Kidney tubule cell (primary cell): Measurements from ENCODE around the gene INS.

Source experiments
- DNase-seq: peaks from one replicate; pipeline ENCODE4 v3.0.0-alpha.2; 2018; ENCODE audit warnings: low spot score

Gene INS

DNA sequence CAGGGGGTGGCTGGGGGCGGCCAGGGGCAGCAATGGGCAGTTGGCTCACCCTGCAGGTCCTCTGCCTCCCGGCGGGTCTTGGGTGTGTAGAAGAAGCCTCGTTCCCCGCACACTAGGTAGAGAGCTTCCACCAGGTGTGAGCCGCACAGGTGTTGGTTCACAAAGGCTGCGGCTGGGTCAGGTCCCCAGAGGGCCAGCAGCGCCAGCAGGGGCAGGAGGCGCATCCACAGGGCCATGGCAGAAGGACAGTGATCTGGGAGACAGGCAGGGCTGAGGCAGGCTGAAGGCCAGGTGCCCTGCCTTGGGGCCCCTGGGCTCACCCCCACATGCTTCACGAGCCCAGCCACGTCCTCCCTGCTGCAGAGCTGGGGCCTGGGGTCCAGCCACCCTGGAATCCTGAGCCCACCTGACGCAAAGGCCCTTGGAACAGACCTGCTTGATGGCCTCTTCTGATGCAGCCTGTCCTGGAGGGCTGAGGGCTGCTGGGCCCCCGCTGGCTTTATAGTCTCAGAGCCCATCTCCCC lies at the start of gene INS:
Gene INS, minus strand, starts transcription at position 474 of the 524 bp plus-strand sequence. Its CDS starts 238 bp downstream, at position 236.
- no peak for DNase-seq

- no peak for DNase-seq
Measured at GRCh38 chr11:2210366-2211112, 49.5 kb upstream of the INS start.

GRCh38 chr11:2209900-2210321 lies 48.9 kb upstream of the INS start:
- DNase-seq: no peak

- DNase-seq: no peak
Measured at GRCh38 chr11:2209370-2209801, 48.4 kb upstream of the INS start.

- peak; percentile 55 for DNase-seq
Measured at GRCh38 chr11:2208691-2209369, 47.8 kb upstream of the INS start.

DNA sequence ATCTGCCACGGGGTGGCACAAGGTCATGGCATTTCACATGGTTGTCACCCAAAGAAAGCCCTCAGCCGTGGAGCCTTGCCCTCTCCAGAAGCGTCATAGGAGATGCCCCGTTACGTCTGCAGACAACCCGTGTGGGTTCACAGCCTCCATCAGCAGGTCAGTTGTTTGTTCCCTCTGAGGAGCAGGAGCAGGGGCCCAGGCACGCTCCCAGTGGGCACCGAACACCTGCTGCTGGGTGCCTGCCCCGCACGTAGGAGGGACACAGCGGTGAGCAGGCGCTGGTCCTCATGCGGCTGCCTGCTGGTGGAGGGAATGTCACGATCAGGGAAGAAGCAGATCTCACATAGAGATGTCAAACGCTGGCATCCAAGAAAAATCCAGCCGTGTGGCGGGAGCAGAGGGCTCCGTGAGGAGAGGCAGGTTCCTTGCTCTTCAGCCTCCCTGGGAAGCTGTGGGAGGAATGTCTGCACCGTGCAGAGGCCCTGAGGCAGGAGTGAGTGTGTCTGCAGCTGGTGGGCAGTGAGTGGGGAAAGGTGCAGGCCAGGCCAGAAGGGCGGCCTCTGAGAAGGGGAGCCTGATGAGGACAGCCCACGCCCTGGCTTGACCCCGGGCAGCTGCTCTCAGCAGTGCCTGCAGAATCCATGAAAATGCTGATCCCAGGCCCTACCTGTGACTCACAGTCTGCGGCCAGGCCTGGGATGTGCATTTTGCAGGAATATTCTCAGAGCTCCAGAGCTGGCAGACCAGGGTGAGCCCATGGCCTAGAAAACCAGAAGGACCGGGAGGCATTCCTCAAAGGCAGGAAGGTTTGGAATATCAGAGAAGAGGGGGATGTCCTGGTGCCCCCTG lies 47.0 kb upstream of the INS start:
- DNase-seq: peak; percentile 11

DNA sequence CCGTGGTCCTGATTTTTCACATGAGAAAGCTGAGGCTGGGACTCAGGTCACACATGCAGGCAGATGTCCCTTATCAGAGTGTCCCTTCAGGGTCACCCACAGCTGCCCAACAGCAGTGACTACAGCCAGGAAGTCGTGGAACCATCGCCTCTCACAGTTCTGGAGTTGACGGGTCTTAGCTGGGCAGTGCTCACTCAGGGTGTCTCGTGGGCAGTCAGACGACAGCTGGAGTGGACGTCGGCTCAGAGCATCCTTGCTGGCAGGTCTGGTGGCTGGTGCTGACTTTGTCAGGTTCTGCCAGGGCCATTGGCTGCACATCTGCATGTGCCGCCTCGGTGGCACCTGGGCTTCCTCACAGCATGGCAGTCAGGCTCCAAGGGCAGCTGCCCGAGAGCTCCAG lies 46.2 kb upstream of the INS start:
- DNase-seq: no peak

DNA sequence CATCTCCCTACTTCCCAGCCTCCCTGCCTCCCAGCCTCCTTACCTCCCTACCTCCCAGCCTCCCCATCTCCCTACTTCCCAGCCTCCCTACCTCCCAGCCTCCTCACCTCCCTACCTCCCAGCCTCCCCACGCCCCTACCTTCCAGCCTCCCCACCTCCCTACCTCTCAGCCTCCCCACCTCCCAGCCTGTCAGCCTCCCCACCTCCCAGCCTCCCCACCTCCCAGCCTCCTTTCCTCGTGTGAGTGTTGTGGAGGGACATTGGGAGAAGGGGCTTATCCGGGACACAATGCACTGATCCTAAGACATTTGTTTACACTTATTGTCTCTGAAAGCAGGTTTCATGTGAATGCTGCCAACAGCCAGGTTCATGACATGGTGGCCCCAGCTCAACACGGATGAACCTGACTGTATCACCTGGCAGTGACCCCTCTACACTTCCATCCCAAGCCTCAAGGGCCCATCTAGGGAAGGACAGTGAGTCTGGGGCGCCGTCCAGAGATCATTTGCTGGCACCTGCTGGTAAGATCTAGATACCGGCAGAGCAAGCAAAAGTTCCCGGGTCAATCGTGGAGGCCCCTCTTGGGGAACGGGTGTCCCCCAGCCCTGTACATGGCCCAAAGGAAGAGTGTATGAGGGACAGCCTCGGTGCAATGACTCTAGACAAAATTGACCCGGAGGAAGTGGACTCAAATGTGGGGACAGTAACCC lies 45.1 kb upstream of the INS start:
- no peak for DNase-seq

DNA sequence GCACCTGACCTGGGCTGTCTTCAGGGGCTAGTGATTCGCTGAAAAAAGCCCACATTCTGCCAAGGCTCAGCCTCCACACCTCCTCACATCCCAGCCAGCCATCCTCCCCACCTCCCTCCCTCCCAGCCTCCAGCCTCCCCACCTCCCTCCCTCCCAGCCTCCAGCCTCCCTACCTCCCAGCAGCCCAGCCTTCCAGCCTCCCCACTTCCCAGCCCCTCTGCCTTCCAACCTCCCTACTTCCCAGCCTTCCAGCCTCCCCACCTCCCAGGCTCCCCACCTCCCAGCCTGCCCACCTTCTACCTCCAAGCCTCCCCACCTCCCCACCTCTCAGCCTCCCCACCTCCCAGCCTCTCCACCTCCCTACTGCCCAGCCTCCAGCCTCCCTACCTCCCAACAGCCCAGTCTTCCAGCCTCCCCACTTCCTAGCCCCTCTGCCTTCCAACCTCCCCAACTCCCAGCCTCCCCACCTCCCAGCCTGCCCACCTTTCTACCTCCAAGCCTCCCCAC lies 44.3 kb upstream of the INS start:
- no peak for DNase-seq

DNA sequence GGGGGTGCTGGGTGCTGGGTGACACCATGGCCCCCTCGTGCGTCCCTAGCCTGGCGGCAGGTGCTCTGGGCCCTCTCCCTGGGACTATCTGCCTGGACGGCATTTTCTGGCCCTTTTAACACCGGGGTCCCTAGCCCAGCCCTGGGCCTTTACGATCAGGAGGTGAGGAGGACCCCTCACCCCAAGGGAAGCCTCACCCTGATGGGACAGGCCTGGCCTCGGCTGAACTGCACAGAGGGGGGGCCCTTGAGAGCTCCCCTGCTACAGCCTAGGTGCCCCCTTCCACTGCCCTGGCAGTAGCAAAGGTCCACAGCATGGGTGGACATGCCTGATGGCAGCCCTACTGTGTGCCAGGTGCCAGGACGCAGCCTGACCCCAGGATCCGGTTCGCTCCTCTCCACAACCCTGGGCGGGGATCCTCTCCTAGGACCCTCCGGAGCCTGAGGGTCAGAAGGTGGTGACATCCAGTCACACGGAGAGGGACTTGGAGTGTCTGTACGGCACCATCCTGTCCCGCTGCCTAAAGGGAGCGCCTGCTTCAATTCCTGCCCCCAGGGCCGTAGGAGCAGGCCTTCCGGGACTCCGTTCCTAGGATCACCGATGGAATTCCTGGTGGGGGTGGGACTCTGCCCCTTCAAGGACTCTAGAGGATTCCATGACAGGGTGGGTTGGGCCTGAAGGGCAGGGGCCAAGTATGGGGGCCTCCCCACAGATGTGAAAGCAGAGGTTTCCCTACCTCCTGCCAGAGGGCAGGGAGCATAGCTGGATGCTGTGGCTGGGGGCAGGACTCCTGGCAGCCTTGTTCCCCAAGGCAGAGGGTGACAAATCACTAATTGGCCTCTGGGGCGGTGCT lies 43.6 kb upstream of the INS start:
- DNase-seq: no peak

DNA sequence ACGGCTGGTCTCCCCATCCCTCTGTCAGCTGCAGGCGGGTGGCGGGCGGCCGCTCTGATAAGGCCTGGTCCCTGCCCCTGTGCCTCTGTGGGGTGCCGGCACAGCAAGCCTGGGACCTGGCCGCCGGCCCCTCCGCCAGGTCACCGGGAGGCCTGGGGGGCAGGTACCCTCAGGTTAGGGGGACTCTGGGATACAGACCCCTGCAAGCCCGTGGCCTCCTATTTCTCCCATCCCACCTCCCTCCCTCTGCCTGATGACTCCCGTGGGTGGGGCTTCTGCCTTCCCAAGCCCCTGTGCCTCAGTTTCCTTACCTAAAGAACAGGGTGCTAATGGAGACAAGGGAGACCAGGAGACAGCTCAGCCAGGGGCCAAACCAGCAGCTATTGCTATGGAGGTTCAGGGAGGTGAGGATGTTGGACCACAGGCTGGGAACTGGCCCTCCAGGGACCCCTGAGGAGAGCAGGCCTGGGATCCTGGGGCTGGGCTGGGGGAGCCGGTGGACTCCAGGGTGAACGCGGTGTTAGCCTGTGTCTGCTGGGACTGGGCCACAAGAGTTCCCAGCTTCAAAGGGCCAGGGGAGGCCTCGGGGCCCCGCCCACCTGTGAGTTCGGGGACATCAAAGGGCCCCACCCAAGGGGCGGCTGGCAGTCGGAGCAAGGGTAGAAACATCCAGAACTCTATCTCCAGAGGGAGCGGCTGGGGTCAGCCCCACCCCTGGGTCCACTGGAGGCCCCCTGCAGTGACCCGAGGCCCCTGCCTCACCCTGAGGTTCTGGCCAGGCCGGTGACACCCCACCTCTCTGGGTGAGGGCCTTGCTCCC lies 42.6 kb upstream of the INS start:
- DNase-seq: no peak

DNA sequence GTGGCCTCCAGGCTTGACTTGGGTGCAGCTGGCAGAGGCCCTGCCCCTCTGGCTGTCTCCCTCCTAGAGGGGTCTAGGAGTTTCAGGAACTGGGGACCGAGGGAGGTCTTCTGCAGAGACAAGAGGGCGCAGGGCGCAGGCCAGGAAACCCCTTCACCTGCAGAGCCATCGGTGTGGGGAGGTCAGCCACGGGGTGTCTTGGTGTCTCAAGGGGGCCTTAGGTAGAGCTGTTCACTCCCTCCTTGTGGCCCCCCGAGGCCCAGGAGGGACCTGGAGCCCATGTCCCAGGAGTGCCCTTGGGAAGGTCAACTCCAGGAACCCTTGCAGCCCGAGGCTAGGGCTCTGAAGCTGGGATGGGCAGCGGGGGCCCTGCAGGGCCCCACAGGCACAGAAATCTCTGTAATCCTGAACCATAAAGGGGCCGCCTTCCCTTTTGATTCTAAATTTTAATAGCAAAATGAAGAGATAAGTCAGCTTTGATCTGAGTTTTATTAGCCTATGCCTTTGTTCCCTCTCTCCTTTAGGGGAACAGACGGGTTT lies 42.0 kb upstream of the INS start:
- DNase-seq: no peak

DNA sequence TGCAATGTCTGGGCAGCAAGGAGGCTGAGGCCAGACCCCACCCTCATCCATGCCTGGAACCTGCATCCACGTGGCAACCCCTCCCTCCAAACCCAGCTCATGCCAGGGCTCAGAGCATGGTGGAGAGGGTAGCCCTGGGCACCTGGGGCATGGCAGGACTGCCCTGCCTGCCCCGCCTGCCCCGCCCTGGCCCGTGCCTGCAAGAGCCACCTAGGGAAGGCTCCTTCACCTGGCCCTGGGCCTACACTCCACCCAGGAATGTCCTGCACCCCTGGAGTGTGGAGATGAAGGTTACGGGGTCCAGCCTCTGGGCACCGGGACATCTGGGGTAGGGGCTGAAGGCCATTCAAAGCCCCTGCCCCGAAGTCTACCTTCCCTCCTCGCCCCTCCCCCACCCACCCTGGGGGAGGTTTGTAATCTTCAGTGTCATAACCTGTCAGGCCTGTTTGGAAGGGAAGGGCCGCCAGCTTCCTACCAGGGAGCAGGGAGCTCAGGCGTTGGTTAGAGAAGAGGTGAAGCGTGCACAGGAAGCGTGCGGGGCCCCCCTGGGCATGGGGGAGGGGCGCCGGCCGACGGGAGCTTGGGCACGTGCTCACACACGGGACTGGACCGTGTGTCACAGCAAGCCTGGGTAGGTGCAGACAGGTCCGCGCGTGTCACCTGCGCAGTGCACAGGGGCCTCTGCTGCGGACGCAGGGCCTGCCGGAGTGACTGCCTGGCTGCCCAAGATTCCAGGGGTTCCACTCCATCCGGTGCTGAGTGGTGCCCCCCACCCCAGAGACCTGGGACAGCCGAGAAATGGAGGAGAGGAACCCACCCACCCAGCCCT lies 41.3 kb upstream of the INS start:
- DNase-seq: peak; percentile 82

GRCh38 chr11:2201542-2201941 lies 40.5 kb upstream of the INS start:
- no peak for DNase-seq

- no peak for DNase-seq
Measured at GRCh38 chr11:2200957-2201519, 40.0 kb upstream of the INS start.

DNA sequence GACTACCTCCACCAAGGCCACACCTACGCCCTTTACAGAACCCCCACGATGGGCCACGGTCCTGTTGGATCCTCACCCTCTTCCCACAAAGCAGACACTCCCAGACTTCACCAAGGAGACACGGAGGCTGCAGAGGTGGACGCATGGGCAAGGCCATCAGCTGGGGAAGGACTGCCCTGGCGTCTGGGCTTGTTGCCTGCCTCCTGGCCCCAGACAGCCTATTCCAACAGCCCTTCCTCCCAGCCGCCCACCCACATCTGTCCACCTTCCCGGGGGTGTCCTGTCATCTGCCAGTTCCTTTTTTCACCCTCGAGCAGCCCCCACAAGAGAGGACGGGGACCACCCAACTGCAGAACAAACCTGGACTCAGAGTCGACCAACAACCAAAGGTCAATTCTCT lies 39.5 kb upstream of the INS start:
- no peak for DNase-seq

DNA sequence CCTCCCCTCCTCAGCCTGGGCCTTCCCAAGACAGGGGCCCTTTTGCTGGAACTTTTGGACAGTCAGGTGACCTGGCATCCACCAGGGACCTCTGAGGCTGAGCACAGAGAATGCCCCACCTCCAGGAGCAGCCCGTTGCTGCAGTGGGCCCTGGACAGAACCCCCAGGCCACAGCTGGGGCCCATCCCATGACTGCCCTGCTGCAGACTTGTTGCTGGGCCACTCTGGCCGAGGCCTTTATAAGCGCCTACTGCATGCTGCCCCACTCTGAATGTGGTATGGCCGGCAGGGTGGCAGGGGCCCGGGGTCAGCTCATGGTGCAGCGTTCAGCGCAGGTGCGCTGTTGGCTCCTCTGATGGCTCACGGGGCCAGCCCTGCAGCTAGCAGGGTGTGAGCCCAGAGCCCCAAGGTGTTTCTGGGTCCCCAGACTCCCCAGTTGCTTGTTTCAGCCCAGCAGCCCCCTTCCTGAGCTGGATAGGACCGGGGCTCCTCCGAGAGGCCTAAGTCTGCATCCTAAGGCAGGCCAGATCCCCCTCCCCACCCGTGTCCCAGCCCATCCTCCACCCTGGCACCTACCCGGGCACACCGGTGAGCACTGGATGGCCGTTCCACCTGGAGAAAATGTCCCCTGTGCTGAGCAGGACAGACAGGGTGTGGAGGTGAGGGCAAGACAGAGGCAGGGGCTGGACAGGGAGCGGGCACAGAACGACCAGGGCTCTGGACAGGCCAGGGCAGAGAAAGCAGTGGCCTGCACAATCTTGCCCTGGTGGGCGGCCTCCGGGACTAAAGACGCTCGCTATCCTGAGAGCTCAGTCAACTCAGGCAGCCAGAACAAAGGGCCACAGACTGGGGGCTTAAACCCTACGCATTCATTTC lies 38.7 kb upstream of the INS start:
- DNase-seq: no peak
